ENCODE results near the gene CCT6B.

Gene CCT6B

GRCh38 chr17:34909040-34909439 is 52.2 kb downstream of the CCT6B start:
- Histone ChIP-seq H2BK120ac (ENCODE audit: low read depth, low read length) (no peak overlapping the region), H3K27ac (ENCODE audit: low read depth, low read length) (no peak overlapping the region), H3K4me1 (ENCODE audit: control insufficient read depth, low read depth, low read length) (no peaks in the 10 kb centered on the region), H3K18ac (ENCODE audit: low read length) (no peak overlapping the region), H3K27me3 (ENCODE audit: insufficient read depth, low read length, poor library complexity) (no peaks in the 10 kb centered on the region), H3K23ac (ENCODE audit: low read length) (no peak overlapping the region), H4K8ac (ENCODE audit: low read depth, low read length) (no peak overlapping the region), H3K4me3 (ENCODE audit: low read length) (no peak overlapping the region), H4K5ac (ENCODE audit: low read length) (no peak overlapping the region), H3K4ac (ENCODE audit: low read depth, low read length) (no peak overlapping the region), H3K36me3 (ENCODE audit: control insufficient read depth, insufficient read depth, low read length) (no peaks in the 10 kb centered on the region), H3K79me2 (ENCODE audit: control insufficient read depth, insufficient read depth, low read length) (no peaks in the 10 kb centered on the region), H2BK5ac (ENCODE audit: low read length) (no peak overlapping the region), H2AK5ac (ENCODE audit: low read length) (no peak overlapping the region), H2BK15ac (replicated peaks; ENCODE audit: low read depth) (no peak overlapping the region), H3K4me2 (ENCODE audit: low read length) (no peak overlapping the region), H3K56ac (ENCODE audit: low read length) (no peak overlapping the region), H3K9ac (ENCODE audit: low read length) (no peak overlapping the region), H3K79me1 (ENCODE audit: low read length) (no peaks in the 10 kb centered on the region)
- no CpG with 5 or more reads among the region's 5 CpGs for WGBS (ENCODE audit: extremely low coverage, insufficient coverage, low lambda C conversion rate)
- DNase-seq, result no peak

DNA sequence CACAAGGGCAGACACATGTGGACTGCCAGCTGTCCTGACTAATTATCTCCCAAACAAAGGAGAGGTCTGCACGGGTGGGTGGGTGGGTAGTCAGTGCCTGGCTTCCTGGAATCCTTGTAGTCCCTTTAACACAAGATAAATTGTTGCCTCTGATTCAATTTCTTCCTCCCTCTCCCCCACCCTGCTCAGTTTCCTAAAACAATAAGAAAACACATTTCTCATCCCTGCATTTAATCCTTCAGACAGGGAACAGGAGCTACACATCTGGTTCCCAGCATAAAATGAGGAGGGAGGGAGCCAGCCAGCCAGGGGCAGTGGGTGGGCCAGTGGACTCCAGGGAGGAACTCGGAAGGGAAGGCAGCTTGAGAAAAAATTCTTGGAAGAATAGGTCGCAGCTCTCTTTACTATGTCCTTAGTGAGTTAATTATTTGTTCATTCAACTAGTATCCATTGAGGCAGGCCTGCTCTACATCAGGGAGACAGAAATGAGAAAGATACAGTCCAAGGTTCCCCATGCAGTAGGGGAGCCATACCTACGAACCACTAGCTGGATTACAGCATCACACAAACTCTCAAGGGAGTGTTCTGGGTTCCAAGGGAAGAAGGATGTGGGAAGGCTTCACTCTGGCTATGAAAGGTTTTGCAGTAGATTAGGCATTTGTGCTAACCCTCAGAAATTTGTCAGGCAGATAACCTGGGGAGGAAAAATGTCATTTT is 58.3 kb downstream of the CCT6B start:
- H3K27me3 ChIP-seq (ENCODE audit: insufficient read depth, low read length, poor library complexity), result no peaks in the 10 kb centered on the region
- no peak overlapping the region for H3K27ac ChIP-seq (ENCODE audit: low read depth, low read length)
- no peak overlapping the region for H2BK5ac ChIP-seq (ENCODE audit: low read length)
- H3K79me1 ChIP-seq (ENCODE audit: low read length), result no peaks in the 10 kb centered on the region
- H2BK120ac ChIP-seq (ENCODE audit: low read depth, low read length), result no peak overlapping the region
- no peak for DNase-seq
- H4K5ac ChIP-seq (ENCODE audit: low read length), result no peak overlapping the region
- H3K9ac ChIP-seq (ENCODE audit: low read length), result no peak overlapping the region
- no peak overlapping the region for H3K56ac ChIP-seq (ENCODE audit: low read length)
- no peak overlapping the region for H3K23ac ChIP-seq (ENCODE audit: low read length)
- H4K8ac ChIP-seq (ENCODE audit: low read depth, low read length), result no peak overlapping the region
- H2BK15ac ChIP-seq (replicated peaks; ENCODE audit: low read depth), result no peak overlapping the region
- no peak overlapping the region for H2AK5ac ChIP-seq (ENCODE audit: low read length)
- WGBS (ENCODE audit: extremely low coverage, insufficient coverage, low lambda C conversion rate), result no CpG with 5 or more reads among the region's 4 CpGs
- H3K4ac ChIP-seq (ENCODE audit: low read depth, low read length), result no peak overlapping the region
- no peaks in the 10 kb centered on the region for H3K4me1 ChIP-seq (ENCODE audit: control insufficient read depth, low read depth, low read length)
- H3K4me2 ChIP-seq (ENCODE audit: low read length), result no peak overlapping the region
- H3K18ac ChIP-seq (ENCODE audit: low read length), result no peak overlapping the region
- no peaks in the 10 kb centered on the region for H3K36me3 ChIP-seq (ENCODE audit: control insufficient read depth, insufficient read depth, low read length)
- no peaks in the 10 kb centered on the region for H3K79me2 ChIP-seq (ENCODE audit: control insufficient read depth, insufficient read depth, low read length)
- H3K4me3 ChIP-seq (ENCODE audit: low read length), result no peak overlapping the region

DNA sequence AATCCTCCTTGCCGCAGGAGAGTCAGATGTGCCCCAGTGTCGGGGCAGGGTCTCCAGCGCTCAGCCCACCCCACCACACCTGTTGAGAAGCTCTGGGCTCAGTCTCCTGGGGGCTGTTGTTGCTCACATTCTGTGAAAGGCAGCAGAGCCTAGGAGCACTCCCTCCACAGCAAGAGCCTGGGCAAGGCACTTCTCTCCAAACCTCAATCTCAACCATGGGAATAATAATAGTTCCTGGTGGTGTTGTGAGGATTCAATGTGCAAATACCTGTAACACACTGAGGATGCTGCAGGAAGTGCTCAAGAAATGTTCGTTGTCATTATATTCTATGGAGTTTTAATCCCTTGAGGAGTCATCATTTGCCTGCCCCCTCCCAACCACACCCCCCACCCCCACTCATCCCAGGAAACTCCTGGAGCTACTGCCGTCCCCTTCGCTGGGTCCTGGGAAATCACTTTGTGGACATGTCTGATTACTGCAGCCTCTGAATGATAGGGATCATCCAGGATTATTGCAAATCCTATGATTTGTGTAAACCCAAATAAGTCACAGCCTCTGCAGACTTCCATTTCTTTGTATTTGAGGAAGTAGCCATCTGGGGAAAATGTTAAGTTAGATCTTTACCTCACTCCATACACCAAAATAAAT is 61.5 kb downstream of the CCT6B start:
- Histone ChIP-seq H3K4me2 (ENCODE audit: low read length) (no peak overlapping the region), H3K4me1 (ENCODE audit: control insufficient read depth, low read depth, low read length) (no peaks in the 10 kb centered on the region), H4K5ac (ENCODE audit: low read length) (no peak overlapping the region), H3K56ac (ENCODE audit: low read length) (no peak overlapping the region), H3K4me3 (ENCODE audit: low read length) (no peak overlapping the region), H3K18ac (ENCODE audit: low read length) (no peak overlapping the region), H3K23ac (ENCODE audit: low read length) (no peak overlapping the region), H3K9ac (ENCODE audit: low read length) (no peak overlapping the region), H3K27ac (ENCODE audit: low read depth, low read length) (no peak overlapping the region), H2AK5ac (ENCODE audit: low read length) (no peak overlapping the region), H4K8ac (ENCODE audit: low read depth, low read length) (no peak overlapping the region), H3K79me1 (ENCODE audit: low read length) (no peaks in the 10 kb centered on the region), H2BK5ac (ENCODE audit: low read length) (no peak overlapping the region), H3K27me3 (ENCODE audit: insufficient read depth, low read length, poor library complexity) (no peaks in the 10 kb centered on the region), H3K79me2 (ENCODE audit: control insufficient read depth, insufficient read depth, low read length) (no peaks in the 10 kb centered on the region), H3K4ac (ENCODE audit: low read depth, low read length) (no peak overlapping the region), H2BK15ac (replicated peaks; ENCODE audit: low read depth) (no peak overlapping the region), H2BK120ac (ENCODE audit: low read depth, low read length) (no peak overlapping the region), H3K36me3 (ENCODE audit: control insufficient read depth, insufficient read depth, low read length) (no peaks in the 10 kb centered on the region)
- no CpG with 5 or more reads among the region's 6 CpGs for WGBS (ENCODE audit: extremely low coverage, insufficient coverage, low lambda C conversion rate)
- DNase-seq, result no peak

GRCh38 chr17:34895383-34895782 is 65.9 kb downstream of the CCT6B start:
- no peaks in the 10 kb centered on the region for H3K27me3 ChIP-seq (ENCODE audit: insufficient read depth, low read length, poor library complexity)
- DNase-seq, result peak; percentile 53

DNA sequence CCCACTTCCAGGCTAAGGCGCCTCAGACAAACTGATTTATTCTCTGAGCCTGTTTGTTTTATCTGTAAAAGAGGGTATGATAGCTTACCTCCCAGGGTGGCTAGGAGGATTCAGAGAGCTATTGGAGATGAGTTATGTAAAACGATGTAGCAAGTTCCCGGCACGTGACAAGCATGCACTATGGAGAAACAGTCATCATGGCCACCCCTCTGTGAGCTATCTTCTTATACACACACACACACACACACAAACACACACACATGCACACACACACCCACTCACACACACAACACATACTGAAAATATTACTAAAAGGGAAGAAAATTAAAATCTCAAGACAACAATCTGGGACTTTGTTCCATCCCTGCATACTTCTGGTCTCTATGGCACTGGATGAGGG is 66.3 kb downstream of the CCT6B start:
- H3K27me3 ChIP-seq (ENCODE audit: insufficient read depth, low read length, poor library complexity), result no peaks in the 10 kb centered on the region
- no peaks in the 10 kb centered on the region for H3K79me1 ChIP-seq (ENCODE audit: low read length)
- H3K4me2 ChIP-seq (ENCODE audit: low read length), result no peak overlapping the region

More at GRCh38 chr17:34895383-34895782, 65.9 kb downstream of the CCT6B start:
- Histone ChIP-seq H3K9ac (ENCODE audit: low read length) (no peak overlapping the region), H3K79me2 (ENCODE audit: control insufficient read depth, insufficient read depth, low read length) (no peaks in the 10 kb centered on the region), H3K4ac (ENCODE audit: low read depth, low read length) (no peak overlapping the region), H2BK120ac (ENCODE audit: low read depth, low read length) (no peak overlapping the region), H3K23ac (ENCODE audit: low read length) (no peak overlapping the region), H3K4me1 (ENCODE audit: control insufficient read depth, low read depth, low read length) (no peaks in the 10 kb centered on the region), H2AK5ac (ENCODE audit: low read length) (no peak overlapping the region), H2BK5ac (ENCODE audit: low read length) (no peak overlapping the region), H3K36me3 (ENCODE audit: control insufficient read depth, insufficient read depth, low read length) (no peaks in the 10 kb centered on the region), H3K4me3 (ENCODE audit: low read length) (no peak overlapping the region), H3K18ac (ENCODE audit: low read length) (no peak overlapping the region), H4K5ac (ENCODE audit: low read length) (no peak overlapping the region), H3K79me1 (ENCODE audit: low read length) (no peaks in the 10 kb centered on the region), H3K27ac (ENCODE audit: low read depth, low read length) (no peak overlapping the region), H2BK15ac (replicated peaks; ENCODE audit: low read depth) (no peak overlapping the region), H3K56ac (ENCODE audit: low read length) (no peak overlapping the region), H4K8ac (ENCODE audit: low read depth, low read length) (no peak overlapping the region), H3K4me2 (ENCODE audit: low read length) (no peak overlapping the region)
- WGBS (ENCODE audit: extremely low coverage, insufficient coverage, low lambda C conversion rate), result no CpG with 5 or more reads among the region's 5 CpGs

More for the DNA sequence above, 66.3 kb downstream of the CCT6B start:
- Histone ChIP-seq H3K4me1 (ENCODE audit: control insufficient read depth, low read depth, low read length) (no peaks in the 10 kb centered on the region), H3K27ac (ENCODE audit: low read depth, low read length) (no peak overlapping the region), H3K79me2 (ENCODE audit: control insufficient read depth, insufficient read depth, low read length) (no peaks in the 10 kb centered on the region), H2BK15ac (replicated peaks; ENCODE audit: low read depth) (no peak overlapping the region), H3K36me3 (ENCODE audit: control insufficient read depth, insufficient read depth, low read length) (no peaks in the 10 kb centered on the region), H3K4me3 (ENCODE audit: low read length) (no peak overlapping the region), H3K18ac (ENCODE audit: low read length) (no peak overlapping the region), H2AK5ac (ENCODE audit: low read length) (no peak overlapping the region), H4K8ac (ENCODE audit: low read depth, low read length) (no peak overlapping the region), H3K9ac (ENCODE audit: low read length) (no peak overlapping the region), H2BK120ac (ENCODE audit: low read depth, low read length) (no peak overlapping the region), H3K4ac (ENCODE audit: low read depth, low read length) (no peak overlapping the region), H3K56ac (ENCODE audit: low read length) (no peak overlapping the region), H2BK5ac (ENCODE audit: low read length) (no peak overlapping the region), H3K23ac (ENCODE audit: low read length) (no peak overlapping the region), H4K5ac (ENCODE audit: low read length) (no peak overlapping the region)
- DNase-seq, result no peak
- WGBS (ENCODE audit: extremely low coverage, insufficient coverage, low lambda C conversion rate), result no CpG with 5 or more reads among the region's 4 CpGs
